Measurements from ENCODE around the gene NT5C1B.

The NT5C1B gene

GRCh38 chr2:18548621-18549020 is 40.7 kb downstream of the NT5C1B start:
- DNase-seq: no peak

- no peak for DNase-seq
Measured at GRCh38 chr2:18546567-18546966, 42.8 kb downstream of the NT5C1B start.

- DNase-seq: no peak
Measured at GRCh38 chr2:18545384-18545783, 44.0 kb downstream of the NT5C1B start.

GRCh38 chr2:18544171-18544570 is 45.2 kb downstream of the NT5C1B start:
- DNase-seq: no peak

- DNase-seq: no peak
Measured at GRCh38 chr2:18540872-18541271, 48.5 kb downstream of the NT5C1B start.

- no peak for DNase-seq
Measured at GRCh38 chr2:18536697-18537096, 52.7 kb downstream of the NT5C1B start.

- no peak for DNase-seq
Measured at GRCh38 chr2:18536100-18536499, 53.3 kb downstream of the NT5C1B start.

- no peak for DNase-seq
Measured at GRCh38 chr2:18531194-18531593, 58.2 kb downstream of the NT5C1B start.

- no peak for DNase-seq
Measured at GRCh38 chr2:18527822-18528221, 61.5 kb downstream of the NT5C1B start.

- no peak for DNase-seq
Measured at GRCh38 chr2:18527326-18527725, 62.0 kb downstream of the NT5C1B start.

- no peak for DNase-seq
Measured at GRCh38 chr2:18526429-18526828, 62.9 kb downstream of the NT5C1B start.

- no peak for DNase-seq
Measured at GRCh38 chr2:18525852-18526251, 63.5 kb downstream of the NT5C1B start.

GRCh38 chr2:18525236-18525635 is 64.1 kb downstream of the NT5C1B start:
- DNase-seq: no peak

GRCh38 chr2:18522484-18523146 is 66.8 kb downstream of the NT5C1B start:
- no peak for DNase-seq

- peak; percentile 91 for DNase-seq
Measured at GRCh38 chr2:18520451-18521425, 68.6 kb downstream of the NT5C1B start.

GRCh38 chr2:18519914-18520450 is 69.4 kb downstream of the NT5C1B start:
- DNase-seq: no peak

- DNase-seq: no peak
Measured at GRCh38 chr2:18518116-18519111, 71.0 kb downstream of the NT5C1B start.

- no peak for DNase-seq
Measured at GRCh38 chr2:18517386-18517785, 72.0 kb downstream of the NT5C1B start.

GRCh38 chr2:18516112-18516511 is 73.3 kb downstream of the NT5C1B start:
- DNase-seq: no peak

- DNase-seq: no peak
Measured at GRCh38 chr2:18514526-18515461, 74.6 kb downstream of the NT5C1B start.
